Measurements from ENCODE around the gene SLC25A44. TPM values are rescaled to one million over a fixed set of nuclear protein-coding genes. Genes with fewer than 3 reads are reported as not detected.

Gene SLC25A44
- total and polyA plus RNA-seq, 9 donors, result 6.8 to 21.0 (median 16.8) TPM

- Histone ChIP-seq H3K27ac (no peak overlapping the region), H3K4me3 (no peak overlapping the region), H3K36me3 (no peaks in the 10 kb centered on the region), H3K4me1 (ENCODE audit: insufficient read depth) (no peaks in the 10 kb centered on the region), H3K27me3 (no peaks in the 10 kb centered on the region), H3K9me3 (no peaks in the 10 kb centered on the region)
- intact Hi-C loops (cut with DNase I), result no loop called here
- WGBS, 3 donors, result 80 to 92% (median 90%) methylated on average over 3 of the region's 3 CpGs
- DNase-seq, result no peak
- no peak for TF ChIP-seq EP300 (IDR thresholded peaks at IDR 0.05)
- no peak for TF ChIP-seq CTCF (IDR thresholded peaks at IDR 0.05)
- TF ChIP-seq POLR2A (IDR thresholded peaks at IDR 0.05), result no peak
Observed at GRCh38 chr1:156204686-156205085, 10.8 kb downstream of the SLC25A44 start.

- intact Hi-C loops (cut with DNase I), result no loop called here
Observed at GRCh38 chr1:156211243-156211642, 17.3 kb downstream of the SLC25A44 start.

GRCh38 chr1:156212130-156212529, 18.2 kb downstream of the SLC25A44 start:
- no peak for DNase-seq
- TF ChIP-seq CTCF (IDR thresholded peaks at IDR 0.05), result no peak
- no peak for TF ChIP-seq EP300 (IDR thresholded peaks at IDR 0.05)
- no peak for TF ChIP-seq POLR2A (IDR thresholded peaks at IDR 0.05)
- intact Hi-C loops (cut with DNase I), result no loop called here
- H3K9me3 ChIP-seq, result no peaks in the 10 kb centered on the region
- 73 to 79% (median 76%) methylated on average over 9 of the region's 9 CpGs for WGBS, 3 donors
- no peaks in the 10 kb centered on the region for H3K36me3 ChIP-seq
- H3K27ac ChIP-seq, result peak overlapping the region; percentile 89 to 98
- H3K4me1 ChIP-seq (ENCODE audit: insufficient read depth), result peaks cover 5% of the 10 kb centered on the region
- H3K4me3 ChIP-seq, result peak overlapping the region; percentile 59
- H3K27me3 ChIP-seq, result no peaks in the 10 kb centered on the region

More at GRCh38 chr1:156211243-156211642, 17.3 kb downstream of the SLC25A44 start:
- Histone ChIP-seq H3K36me3 (no peaks in the 10 kb centered on the region), H3K4me3 (no peak overlapping the region), H3K9me3 (no peaks in the 10 kb centered on the region), H3K4me1 (ENCODE audit: insufficient read depth) (peaks cover 5% of the 10 kb centered on the region), H3K27me3 (no peaks in the 10 kb centered on the region), H3K27ac (no peak overlapping the region)
- no peak for DNase-seq
- WGBS, 3 donors, result 93 to 96% (median 95%) methylated on average over 3 of the region's 3 CpGs
- no peak for TF ChIP-seq CTCF (IDR thresholded peaks at IDR 0.05)
- TF ChIP-seq POLR2A (IDR thresholded peaks at IDR 0.05), result no peak
- no peak for TF ChIP-seq EP300 (IDR thresholded peaks at IDR 0.05)

GRCh38 chr1:156212833-156213643, 19.1 kb downstream of the SLC25A44 start, which contains the start of gene PMF1:
PMF1 (plus strand) TSS chr1:156213007; CDS start chr1:156213016, 9 bp downstream.
- H3K4me3 ChIP-seq, result peak within 1 kb of the TSS; percentile 59
- H3K4me1 ChIP-seq (ENCODE audit: insufficient read depth), result peaks cover 5% of the 10 kb centered on the region
- WGBS, 3 donors, result 1% methylated on average over 54 to 61 of the region's 61 CpGs
- H3K9me3 ChIP-seq, result no peaks in the 10 kb centered on the region
- H3K27me3 ChIP-seq, result no peaks in the 10 kb centered on the region
- intact Hi-C loops (cut with DNase I), result no loop called here
- peak; percentile 95 to 97 (median 96) for DNase-seq
- no peaks in the 10 kb centered on the region for H3K36me3 ChIP-seq
- H3K27ac ChIP-seq, result peak within 1 kb of the TSS; percentile 89 to 98
- TF ChIP-seq EP300 (IDR thresholded peaks at IDR 0.05) (peak; percentile 65), CTCF (IDR thresholded peaks at IDR 0.05) (no peak), POLR2A (IDR thresholded peaks at IDR 0.05) (peak; percentile 65)
